ENCODE measurements around the gene JAG1. TPM values are rescaled to one million over a fixed set of nuclear protein-coding genes. Genes with fewer than 3 reads are reported as not detected.
A peak's percentile ranks its signal among the peaks of the same experiment; 100 is the strongest.

JAG1 gene
- total and polyA plus RNA-seq, 2 of the 4 experiments (the other 2 are of a cell fraction) = 10.2 to 22.6 TPM

DNA sequence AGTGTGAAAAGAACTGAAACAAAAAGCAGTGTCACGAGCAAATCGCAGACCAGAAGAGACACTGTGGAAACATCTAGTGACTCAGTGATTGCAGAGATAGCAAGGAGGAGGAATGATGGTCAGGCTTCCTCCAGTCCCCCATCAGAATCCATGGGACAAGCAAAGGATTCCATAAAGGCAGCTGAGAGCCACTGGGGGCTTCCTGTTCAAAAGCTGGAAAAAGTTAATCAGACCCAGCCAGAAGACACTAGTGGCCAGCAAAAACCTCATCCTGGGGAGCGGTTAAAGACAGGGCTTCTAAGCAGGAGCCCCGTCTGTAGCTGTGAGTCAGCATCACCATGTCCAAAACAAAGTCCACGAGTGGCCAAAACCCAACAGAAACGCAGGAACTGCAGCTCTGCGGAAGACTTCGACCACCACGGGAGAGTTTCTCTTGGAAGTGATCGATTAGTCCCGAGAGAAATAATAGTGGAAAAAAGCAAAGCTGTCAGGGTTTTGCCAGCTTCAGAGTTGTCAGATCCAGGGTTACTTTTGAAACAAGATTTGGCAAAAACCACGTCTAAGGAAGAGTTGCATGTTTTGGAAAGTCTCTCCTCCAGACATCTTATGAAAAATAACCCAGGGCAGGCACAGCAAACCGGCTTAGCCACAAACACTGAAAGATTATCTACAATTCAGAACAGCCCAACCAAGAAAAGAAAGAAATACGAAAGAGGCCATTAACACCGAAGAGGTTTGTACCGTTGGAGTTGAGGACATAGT lies 51.0 kb downstream of the JAG1 start:
- Histone ChIP-seq H4K20me1 (ENCODE audit: insufficient read depth, low read length) (no peaks in the 10 kb centered on the region), H3K27me3 (ENCODE audit: control insufficient read depth, insufficient read depth, low read length) (no peaks in the 10 kb centered on the region), H3K9me1 (ENCODE audit: insufficient read depth, low read length) (peaks cover 9% of the 10 kb centered on the region), H3K23ac (ENCODE audit: low read depth, low read length) (peak overlapping the region; percentile 65), H3K4me1 (ENCODE audit: control insufficient read depth, insufficient read depth, low read length) (peaks cover 11% of the 10 kb centered on the region), H3K14ac (replicated peaks; ENCODE audit: low read depth, low read length) (peak overlapping the region; percentile 65), H4K8ac (ENCODE audit: low read depth in 2 of 2, low read length in 2 of 2) (peak overlapping the region in 1 of 2 experiments; percentile 59; a peak in 3 of 4 replicates), H2BK20ac (ENCODE audit: low read depth, low read length) (peak overlapping the region; percentile 62), H2BK5ac (ENCODE audit: low read depth, low read length, poor library complexity, severe bottlenecking) (peak overlapping the region; percentile 25), H3K18ac (ENCODE audit: low read depth, low read length) (peak overlapping the region; percentile 63), H3K4me2 (ENCODE audit: low read depth, low read length) (peak overlapping the region; percentile 74), H4K91ac (ENCODE audit: insufficient read depth, low read depth, low read length) (peak overlapping the region; percentile 26), H3K79me1 (ENCODE audit: low read depth in 1 of 2, low read length in 2 of 2) (peaks cover 0 to 3% of the 10 kb centered on the region in 2 experiments; a peak in 1 of 4 replicates), H3K56ac (ENCODE audit: extremely low read depth, insufficient read depth, low read length) (peak overlapping the region; percentile 13; the same call in 1 of the 2 replicates), H2AK9ac (replicated peaks; ENCODE audit: low read depth, low read length, poor library complexity) (no peak overlapping the region), H2AK5ac (ENCODE audit: low read depth, low read length) (peak overlapping the region; percentile 18; the same call in 1 of the 2 replicates), H2AFZ (replicated peaks; ENCODE audit: low read length, poor library complexity) (peak overlapping the region; percentile 63), H2BK15ac (ENCODE audit: low read depth, low read length) (peak overlapping the region; percentile 27; the same call in 1 of the 3 replicates), H3K9me3 (ENCODE audit: control insufficient read depth, insufficient read depth, low read length) (no peaks in the 10 kb centered on the region), H3K4me3 (ENCODE audit: insufficient read depth, low read depth, low read length) (peak overlapping the region; percentile 8; the same call in 1 of the 2 replicates), H4K5ac (ENCODE audit: low read depth, low read length) (0 out of 2 replicates have a peak overlapping the region, but pooled peaks have one; percentile 18), H3K4ac (ENCODE audit: low read depth, low read length) (peak overlapping the region; percentile 55), H3K27ac (ENCODE audit: insufficient read depth, low read length) (peak overlapping the region; percentile 47; the same call in 1 of the 2 replicates), H2BK120ac (ENCODE audit: low read depth, low read length) (peak overlapping the region; percentile 84), H3K36me3 (ENCODE audit: control insufficient read depth, insufficient read depth, low read length) (no peaks in the 10 kb centered on the region), H3K9ac (ENCODE audit: low read depth, low read length) (peak overlapping the region; percentile 38; the same call in 1 of the 2 replicates)
- BruUV-seq (replicated peaks) = no TSS peak
- DNase-seq (peak; percentile 72), ATAC-seq (ENCODE audit: low read depth) (peak; percentile 79)
- 5% methylated on average over 4 of the region's 16 CpGs; no CpG with 5 or more reads in 1 of the 2 experiments for WGBS, 2 experiments (ENCODE audit: extremely low coverage in 2 of 2, insufficient read length in 1 of 2)
- dilution Hi-C loops (cut with HindIII; ENCODE audit: low sequenced_read_pairs, unreplicated experiment) = no loop called here
- ChIA-PET POLR2A (ENCODE audit: unreplicated experiment) (interaction anchor here (0.6 to 0.7 kb wide), 2 partner anchors 12 to 13 kb away, joined by 3 to 4 read pairs; no protein-coding TSS in a partner anchor), CTCF (interaction anchor here (0.5 to 1.8 kb wide), 4 partner anchors 9 to 1419 kb away, joined by 3 to 4 read pairs (median 4); no protein-coding TSS in a partner anchor)
- intact Hi-C loops (cut with micrococcal nuclease) = no loop called here
- in situ Hi-C loops (cut with MboI; ENCODE audit: low sequenced_read_pairs) = no loop called here
- TF ChIP-seq RAD21 (IDR thresholded peaks at IDR 0.05; ENCODE audit: low read length) = no peak
- TF ChIP-seq, protein P1, sequence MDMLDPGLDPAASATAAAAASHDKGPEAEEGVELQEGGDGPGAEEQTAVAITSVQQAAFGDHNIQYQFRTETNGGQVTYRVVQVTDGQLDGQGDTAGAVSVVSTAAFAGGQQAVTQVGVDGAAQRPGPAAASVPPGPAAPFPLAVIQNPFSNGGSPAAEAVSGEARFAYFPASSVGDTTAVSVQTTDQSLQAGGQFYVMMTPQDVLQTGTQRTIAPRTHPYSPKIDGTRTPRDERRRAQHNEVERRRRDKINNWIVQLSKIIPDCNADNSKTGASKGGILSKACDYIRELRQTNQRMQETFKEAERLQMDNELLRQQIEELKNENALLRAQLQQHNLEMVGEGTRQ (IDR thresholded peaks at IDR 0.05; ENCODE audit: low read depth, low read length) = no peak
- TF ChIP-seq, protein P2, sequence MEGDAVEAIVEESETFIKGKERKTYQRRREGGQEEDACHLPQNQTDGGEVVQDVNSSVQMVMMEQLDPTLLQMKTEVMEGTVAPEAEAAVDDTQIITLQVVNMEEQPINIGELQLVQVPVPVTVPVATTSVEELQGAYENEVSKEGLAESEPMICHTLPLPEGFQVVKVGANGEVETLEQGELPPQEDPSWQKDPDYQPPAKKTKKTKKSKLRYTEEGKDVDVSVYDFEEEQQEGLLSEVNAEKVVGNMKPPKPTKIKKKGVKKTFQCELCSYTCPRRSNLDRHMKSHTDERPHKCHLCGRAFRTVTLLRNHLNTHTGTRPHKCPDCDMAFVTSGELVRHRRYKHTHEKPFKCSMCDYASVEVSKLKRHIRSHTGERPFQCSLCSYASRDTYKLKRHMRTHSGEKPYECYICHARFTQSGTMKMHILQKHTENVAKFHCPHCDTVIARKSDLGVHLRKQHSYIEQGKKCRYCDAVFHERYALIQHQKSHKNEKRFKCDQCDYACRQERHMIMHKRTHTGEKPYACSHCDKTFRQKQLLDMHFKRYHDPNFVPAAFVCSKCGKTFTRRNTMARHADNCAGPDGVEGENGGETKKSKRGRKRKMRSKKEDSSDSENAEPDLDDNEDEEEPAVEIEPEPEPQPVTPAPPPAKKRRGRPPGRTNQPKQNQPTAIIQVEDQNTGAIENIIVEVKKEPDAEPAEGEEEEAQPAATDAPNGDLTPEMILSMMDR (conservative IDR thresholded peaks at IDR 0.05; ENCODE audit: low read depth, low read length) = no peak
- TF ChIP-seq RCOR1 (IDR thresholded peaks at IDR 0.05; ENCODE audit: insufficient replicate concordance, low read length) = no peak
- TF ChIP-seq MXI1 (IDR thresholded peaks at IDR 0.05; ENCODE audit: borderline replicate concordance, low read depth, low read length) = 0 out of 2 replicates have a peak, but pooled peaks have one; percentile 15
- TF ChIP-seq MAFK (IDR thresholded peaks at IDR 0.05; ENCODE audit: low read depth, low read length) = no peak
- TF ChIP-seq BHLHE40 (IDR thresholded peaks at IDR 0.05; ENCODE audit: low read depth, low read length) = peak; percentile 83
- TF ChIP-seq, protein P3, sequence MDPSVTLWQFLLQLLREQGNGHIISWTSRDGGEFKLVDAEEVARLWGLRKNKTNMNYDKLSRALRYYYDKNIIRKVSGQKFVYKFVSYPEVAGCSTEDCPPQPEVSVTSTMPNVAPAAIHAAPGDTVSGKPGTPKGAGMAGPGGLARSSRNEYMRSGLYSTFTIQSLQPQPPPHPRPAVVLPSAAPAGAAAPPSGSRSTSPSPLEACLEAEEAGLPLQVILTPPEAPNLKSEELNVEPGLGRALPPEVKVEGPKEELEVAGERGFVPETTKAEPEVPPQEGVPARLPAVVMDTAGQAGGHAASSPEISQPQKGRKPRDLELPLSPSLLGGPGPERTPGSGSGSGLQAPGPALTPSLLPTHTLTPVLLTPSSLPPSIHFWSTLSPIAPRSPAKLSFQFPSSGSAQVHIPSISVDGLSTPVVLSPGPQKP (IDR thresholded peaks at IDR 0.05; ENCODE audit: borderline replicate concordance, low read depth, low read length) = no peak
- no peak for TF ChIP-seq MAZ (IDR thresholded peaks at IDR 0.05; ENCODE audit: borderline replicate concordance, low read depth, low read length)
- no peak for TF ChIP-seq CHD1 (IDR thresholded peaks at IDR 0.05; ENCODE audit: low read depth, low read length)
- peak; percentile 53; the same call in 1 of the 2 replicates for TF ChIP-seq CEBPB (IDR thresholded peaks at IDR 0.05; ENCODE audit: low read depth, low read length)
- no peak for TF ChIP-seq POLR2A (IDR thresholded peaks at IDR 0.05; ENCODE audit: low read depth, low read length)
- no peak for TF ChIP-seq SMC3 (IDR thresholded peaks at IDR 0.05; ENCODE audit: low read depth, low read length)

Data from IMR-90 (cell line).